HUES6 (cell line): ENCODE results near the gene BICD2.

Source experiments
- H3K27ac ChIP-seq: 2 replicates; pipeline ENCODE4 v1.7.0; 2013; ENCODE audit warnings: low read depth, mild to moderate bottlenecking, low read length, inconsistent platforms
- H3K27me3 ChIP-seq: 2 replicates; pipeline ENCODE4 v1.6.1; 2013; ENCODE audit warnings: low read length; ENCODE audit not compliant: control insufficient read depth, insufficient read depth
- H3K36me3 ChIP-seq: 2 replicates; pipeline ENCODE4 v1.6.1; 2013; ENCODE audit warnings: low read length; ENCODE audit not compliant: control insufficient read depth, insufficient read depth
- H3K4me1 ChIP-seq: 2 replicates; pipeline ENCODE4 v1.6.1; 2013; ENCODE audit warnings: low read length; ENCODE audit not compliant: control insufficient read depth, insufficient read depth
- H3K4me3 ChIP-seq: 2 replicates; pipeline ENCODE4 v1.5.1; 2013; ENCODE audit warnings: low read depth, low read length
- H3K9ac ChIP-seq: one replicate; pipeline ENCODE4 v1.6.1; 2013; ENCODE audit warnings: mild to moderate bottlenecking, low read length
- H3K9me3 ChIP-seq: 2 replicates; pipeline ENCODE4 v1.6.1; 2013; ENCODE audit warnings: low read depth, low read length; ENCODE audit not compliant: control insufficient read depth, insufficient read depth

The BICD2 gene

DNA sequence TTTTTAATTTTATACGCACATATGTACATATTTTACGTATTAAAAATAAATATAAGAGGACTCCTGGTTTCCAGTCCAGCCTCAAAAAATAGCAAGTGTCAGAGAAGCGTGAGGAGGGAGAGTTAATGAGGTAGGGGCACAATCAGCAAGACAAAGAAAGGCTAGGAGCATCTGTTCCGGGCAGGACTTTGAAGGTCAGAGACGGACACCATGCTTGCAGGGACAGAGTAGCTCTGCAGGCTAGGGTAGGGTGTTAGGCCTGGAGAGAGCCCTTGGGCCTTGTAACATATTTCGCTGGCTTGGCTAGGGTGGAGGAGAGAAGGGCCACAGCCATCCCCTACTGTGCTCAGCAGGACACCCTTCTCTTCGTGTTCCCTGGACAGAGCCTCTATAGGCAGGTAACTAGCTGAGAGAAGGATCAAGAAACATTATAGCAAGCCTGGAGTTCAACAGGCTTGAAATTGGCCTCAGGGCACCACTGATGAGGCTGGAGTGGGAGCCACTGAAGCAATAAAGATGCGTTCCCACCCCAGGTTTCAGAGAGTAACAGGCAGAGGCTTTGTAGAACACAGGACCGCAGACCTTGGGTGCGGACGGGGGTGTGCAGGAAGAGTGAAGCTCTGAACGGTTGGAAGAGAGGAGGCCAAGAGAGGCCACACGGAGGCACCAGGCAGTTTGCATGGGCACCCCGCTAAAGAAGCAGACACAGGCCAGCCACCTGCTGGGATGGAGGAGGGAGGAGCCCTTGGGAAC, 85.0 kb downstream of the BICD2 start:
- no peaks in the 10 kb centered on the region for H3K36me3 ChIP-seq
- no peaks in the 10 kb centered on the region for H3K27me3 ChIP-seq
- peaks cover 10% of the 10 kb centered on the region for H3K4me1 ChIP-seq
- H3K9me3 ChIP-seq: no peaks in the 10 kb centered on the region
- H3K27ac ChIP-seq: no peak overlapping the region
- no peak overlapping the region for H3K4me3 ChIP-seq
- H3K9ac ChIP-seq: no peak overlapping the region

DNA sequence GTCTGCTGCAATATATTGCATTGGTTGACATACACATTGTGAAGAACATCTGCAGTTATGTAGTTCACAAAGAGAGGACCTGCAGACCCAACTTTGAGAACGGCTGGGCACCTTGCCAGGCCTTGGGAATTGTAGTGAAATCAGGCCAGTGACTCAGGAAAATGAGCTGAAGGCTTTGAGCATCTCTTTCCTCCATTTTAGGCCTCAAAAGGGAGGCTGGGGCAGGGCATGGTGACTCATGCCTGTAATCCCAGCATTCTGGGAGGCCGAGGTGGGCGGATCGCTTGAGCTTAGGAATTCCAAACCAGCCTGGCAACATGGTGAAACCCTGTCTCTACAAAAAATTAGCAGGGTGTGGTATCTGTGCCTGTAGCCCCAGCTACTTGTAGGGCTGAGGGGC, 93.3 kb downstream of the BICD2 start:
- no peaks in the 10 kb centered on the region for H3K27me3 ChIP-seq
- 0 out of 2 replicates have a peak, but pooled peaks cover 3% of the 10 kb centered on the region for H3K4me1 ChIP-seq
- peak overlapping the region; percentile 5; the same call in 1 of the 2 replicates for H3K27ac ChIP-seq
- H3K36me3 ChIP-seq: peaks cover 6% of the 10 kb centered on the region; the same call in 1 of the 2 replicates
- H3K9ac ChIP-seq: no peak overlapping the region
- peak overlapping the region; percentile 98 for H3K4me3 ChIP-seq
- no peaks in the 10 kb centered on the region for H3K9me3 ChIP-seq

DNA sequence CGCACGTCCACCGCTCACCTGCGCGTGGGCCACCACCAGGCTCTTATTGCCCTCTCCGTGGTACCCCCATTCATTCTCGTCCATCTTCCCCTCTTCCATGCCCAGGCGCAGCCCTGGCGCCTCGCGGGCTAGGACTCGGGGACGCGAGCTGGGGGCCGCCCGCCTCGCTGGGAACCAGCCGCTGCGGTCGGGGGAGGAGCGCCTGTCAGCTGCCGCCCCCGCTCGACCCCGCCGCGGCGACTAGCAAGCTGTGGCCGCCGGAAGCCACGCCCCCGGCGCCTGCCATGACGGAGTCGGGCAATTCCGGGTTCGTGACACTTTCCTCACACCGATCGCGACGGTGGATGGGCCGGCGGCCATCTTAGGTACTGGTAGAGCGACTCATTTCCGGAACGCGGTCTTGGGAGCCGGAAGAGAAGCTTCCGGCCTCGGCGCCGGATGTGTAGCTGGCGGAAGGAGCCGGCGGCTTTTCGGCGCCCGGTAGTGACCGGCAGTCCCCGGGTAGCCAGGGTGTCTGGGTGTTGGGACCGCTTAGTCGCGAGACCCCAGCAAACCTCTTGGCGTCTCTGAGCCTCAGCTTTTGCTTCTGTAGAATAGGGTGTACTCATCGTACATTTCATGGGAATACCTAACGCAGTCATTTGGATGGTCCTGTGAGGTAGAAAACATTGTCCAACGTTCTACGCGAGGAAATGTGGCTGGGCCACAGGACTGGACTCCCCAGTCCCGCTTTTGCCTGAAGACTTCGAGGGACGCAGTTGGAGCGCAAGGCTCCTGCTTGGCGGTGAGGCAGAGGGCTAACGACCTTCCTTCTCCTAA, 94.5 kb downstream of the BICD2 start, which contains the start of gene IPPK:
TSS of gene IPPK (minus strand) at position 242 of the 819 bp plus-strand sequence. CDS start at position 99, 143 bp downstream.
- peak within 1 kb of the TSS; percentile 84 for H3K27ac ChIP-seq
- H3K4me3 ChIP-seq: peak within 1 kb of the TSS; percentile 98
- no peaks in the 10 kb centered on the region for H3K27me3 ChIP-seq
- peak within 1 kb of the TSS; percentile 94 for H3K9ac ChIP-seq
- H3K4me1 ChIP-seq: peaks cover 3% of the 10 kb centered on the region; the same call in 1 of the 2 replicates
- H3K36me3 ChIP-seq: peaks cover 6% of the 10 kb centered on the region; the same call in 1 of the 2 replicates
- no peaks in the 10 kb centered on the region for H3K9me3 ChIP-seq

DNA sequence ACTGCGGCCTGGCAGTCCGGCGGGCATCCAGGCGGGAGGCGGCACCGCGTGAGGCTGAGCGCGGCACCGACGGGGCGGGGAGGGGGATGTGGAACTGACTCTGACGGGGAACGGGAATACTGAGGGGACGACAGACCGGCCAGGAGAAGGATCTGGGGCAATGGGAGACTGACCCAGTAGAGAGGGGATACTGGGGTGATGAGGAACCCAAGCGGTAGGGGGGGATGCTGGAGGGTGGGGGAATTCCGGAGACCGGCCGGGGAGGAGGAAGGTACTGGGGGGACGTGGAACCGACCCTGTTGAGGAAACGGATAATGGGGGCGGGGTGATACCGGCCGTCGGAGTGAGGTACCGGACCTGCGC, 95.1 kb downstream of the BICD2 start:
- Histone ChIP-seq H3K4me1 (peaks cover 9% of the 10 kb centered on the region; the same call in 1 of the 2 replicates), H3K27me3 (no peaks in the 10 kb centered on the region), H3K36me3 (peaks cover 6% of the 10 kb centered on the region; the same call in 1 of the 2 replicates), H3K4me3 (peak overlapping the region; percentile 98), H3K27ac (no peak overlapping the region; the same call in 1 of the 2 replicates), H3K9me3 (no peaks in the 10 kb centered on the region), H3K9ac (peak overlapping the region; percentile 80)

DNA sequence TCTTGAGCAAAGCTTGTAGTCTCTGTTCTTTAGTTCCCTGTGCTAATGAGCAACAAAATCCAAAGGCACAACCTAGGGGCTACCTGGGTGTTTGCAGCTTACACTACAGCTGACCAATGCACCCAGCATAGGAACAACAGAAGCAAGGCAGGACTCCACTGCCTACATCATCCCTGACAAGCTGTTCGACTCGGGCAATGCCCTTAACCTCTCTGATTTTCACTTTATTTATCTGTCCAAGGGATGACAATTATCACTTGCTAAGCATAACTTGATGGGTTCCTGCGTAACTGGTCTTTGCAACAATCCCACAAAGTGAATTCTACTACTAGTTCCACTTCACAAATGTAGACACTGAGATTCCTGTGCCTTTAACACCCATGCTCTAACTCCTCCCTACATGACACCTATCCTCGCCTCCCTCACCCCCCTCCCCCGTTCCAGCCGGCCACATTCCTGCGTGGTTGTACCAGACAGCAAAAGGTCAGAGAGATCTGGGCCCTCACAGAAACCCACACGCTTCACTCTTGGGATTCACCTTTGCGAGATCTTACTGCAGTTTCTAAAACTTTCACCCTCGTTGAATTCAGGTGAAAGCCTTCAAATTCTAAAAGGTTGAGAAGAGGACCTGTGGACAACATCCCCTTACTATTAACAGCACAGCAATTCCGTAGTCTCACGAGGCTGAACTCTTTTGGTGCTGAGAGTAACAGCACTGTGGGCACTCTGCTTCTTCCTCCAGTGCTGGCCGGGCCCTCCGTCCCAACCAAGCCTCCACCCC, 95.7 kb downstream of the BICD2 start:
- Histone ChIP-seq H3K4me1 (peaks cover 15% of the 10 kb centered on the region; the same call in 1 of the 2 replicates), H3K36me3 (peaks cover 9% of the 10 kb centered on the region), H3K9ac (peak overlapping the region; percentile 80), H3K4me3 (peak overlapping the region; percentile 98), H3K9me3 (no peaks in the 10 kb centered on the region), H3K27ac (no peak overlapping the region; the same call in 1 of the 2 replicates), H3K27me3 (no peaks in the 10 kb centered on the region)

DNA sequence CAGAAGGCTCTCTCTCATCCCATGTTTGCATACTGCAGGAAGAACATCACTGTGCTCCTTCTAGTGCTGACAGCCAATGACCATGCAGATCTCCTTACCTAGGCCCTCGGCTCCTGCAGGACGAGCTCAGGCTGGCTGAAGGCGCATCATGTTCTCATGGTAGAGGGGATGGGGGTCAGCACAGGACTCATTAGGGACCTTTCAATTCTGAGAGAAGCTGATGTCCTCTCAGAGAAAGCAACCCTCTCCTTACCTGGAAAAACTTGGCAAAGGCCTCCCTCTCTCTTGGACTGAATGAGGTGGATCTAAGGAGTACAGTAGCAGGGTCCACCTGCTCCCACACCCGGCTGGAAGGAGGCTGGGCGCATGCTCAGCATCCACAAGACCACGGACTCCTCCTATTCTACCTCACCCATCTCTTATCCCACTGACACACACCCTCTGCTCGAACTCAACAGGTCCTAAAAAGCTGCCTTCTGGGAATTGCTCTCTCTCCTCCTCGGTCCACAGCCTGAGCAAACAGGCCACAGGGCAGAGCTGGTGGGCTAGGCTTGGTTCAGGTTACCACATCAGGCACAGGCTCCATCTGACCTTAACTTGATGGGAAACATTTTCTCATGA, 97.6 kb downstream of the BICD2 start:
- Histone ChIP-seq H3K27ac (no peak overlapping the region), H3K4me1 (peaks cover 15% of the 10 kb centered on the region; the same call in 1 of the 2 replicates), H3K27me3 (no peaks in the 10 kb centered on the region), H3K36me3 (peaks cover 9% of the 10 kb centered on the region), H3K9me3 (no peaks in the 10 kb centered on the region), H3K9ac (no peak overlapping the region), H3K4me3 (no peak overlapping the region)

DNA sequence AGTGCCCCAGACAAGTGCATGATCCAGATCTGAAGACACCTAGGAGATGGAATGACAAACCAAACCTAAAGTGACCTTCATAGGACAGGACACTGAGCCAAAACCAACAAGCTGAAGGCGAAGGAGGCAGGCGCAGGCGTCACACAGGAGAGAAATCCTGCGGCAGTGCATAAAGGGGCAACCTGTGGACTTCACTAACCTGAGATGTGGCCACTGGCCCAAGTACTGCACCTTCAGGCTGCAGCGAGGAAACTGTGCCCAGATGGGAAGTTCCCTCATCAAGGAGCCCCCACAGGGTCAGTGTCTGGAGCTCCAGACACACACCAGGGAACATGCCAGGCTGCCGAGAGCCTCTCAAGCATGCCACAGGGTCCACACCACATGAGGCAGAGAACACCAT, 98.4 kb downstream of the BICD2 start:
- peaks cover 15% of the 10 kb centered on the region; the same call in 1 of the 2 replicates for H3K4me1 ChIP-seq
- no peak overlapping the region for H3K9ac ChIP-seq
- no peaks in the 10 kb centered on the region for H3K27me3 ChIP-seq
- no peak overlapping the region for H3K4me3 ChIP-seq
- no peak overlapping the region for H3K27ac ChIP-seq
- H3K36me3 ChIP-seq: peaks cover 9% of the 10 kb centered on the region
- H3K9me3 ChIP-seq: no peaks in the 10 kb centered on the region

DNA sequence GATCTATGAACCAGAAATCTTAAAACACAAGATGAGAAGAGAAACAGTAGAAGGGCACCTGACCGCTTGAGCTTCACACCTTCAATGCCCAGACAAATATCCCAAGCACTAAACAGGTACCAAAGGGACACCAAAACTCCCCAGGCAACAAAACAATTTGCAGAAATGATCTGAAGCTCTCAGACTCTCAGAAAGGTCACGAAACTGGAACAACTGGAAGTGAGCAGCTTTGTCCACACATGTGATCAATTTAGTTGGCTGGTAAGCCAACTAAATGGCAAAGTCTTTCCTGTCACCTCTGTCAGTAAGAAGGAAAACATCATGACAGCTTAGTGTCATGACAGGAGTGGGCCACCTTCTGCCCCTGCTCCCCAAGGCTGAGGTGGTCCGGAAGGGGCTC, 98.8 kb downstream of the BICD2 start:
- Histone ChIP-seq H3K36me3 (peaks cover 9% of the 10 kb centered on the region), H3K9me3 (no peaks in the 10 kb centered on the region), H3K27ac (no peak overlapping the region), H3K4me1 (peaks cover 15% of the 10 kb centered on the region; the same call in 1 of the 2 replicates), H3K27me3 (no peaks in the 10 kb centered on the region), H3K9ac (no peak overlapping the region), H3K4me3 (no peak overlapping the region)

DNA sequence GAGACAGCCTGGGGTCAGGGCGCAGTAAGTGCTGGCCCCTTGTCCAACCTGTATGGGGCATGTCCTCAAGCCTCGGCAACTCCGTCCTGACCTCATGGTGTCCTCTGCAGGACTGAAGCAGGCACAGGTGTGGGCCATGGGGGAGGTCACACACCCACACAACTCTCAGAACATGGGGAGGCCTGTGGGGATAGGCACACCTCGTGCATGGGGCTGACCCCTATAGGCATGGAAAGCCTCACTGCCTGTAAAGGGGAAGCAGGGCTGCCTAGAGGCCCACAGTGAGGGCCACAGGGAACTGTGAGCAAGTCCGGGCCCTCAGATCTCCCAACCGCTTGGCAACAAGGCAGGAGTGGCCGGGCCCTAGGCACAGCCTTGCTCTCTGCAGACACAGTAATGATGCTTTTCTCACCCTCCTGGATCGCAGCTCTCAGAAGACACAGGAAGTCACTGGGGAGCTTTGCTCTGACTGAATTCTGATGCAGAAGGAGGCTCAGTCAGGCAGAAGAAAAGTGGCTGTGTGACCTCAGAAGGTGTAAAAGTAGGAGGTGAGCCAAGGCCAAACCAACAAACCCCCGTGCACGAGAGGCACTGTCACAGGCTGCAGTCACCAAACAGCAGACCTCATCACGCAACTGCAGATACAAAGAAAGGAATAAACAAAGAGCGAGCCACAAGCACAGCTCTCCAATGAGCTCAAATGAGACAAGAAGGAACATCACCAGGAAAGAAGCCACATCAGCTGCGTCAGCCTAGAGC, 100.1 kb downstream of the BICD2 start:
- no peak overlapping the region for H3K4me3 ChIP-seq

More for the DNA sequence above, 100.1 kb downstream of the BICD2 start:
- Histone ChIP-seq H3K9ac (no peak overlapping the region), H3K9me3 (no peaks in the 10 kb centered on the region), H3K4me1 (peaks cover 22% of the 10 kb centered on the region; the same call in 1 of the 2 replicates), H3K27me3 (no peaks in the 10 kb centered on the region), H3K36me3 (peaks cover 9% of the 10 kb centered on the region), H3K27ac (0 out of 2 replicates have a peak overlapping the region, but pooled peaks have one; percentile 22)
